Neural cell (in vitro differentiated cells): ENCODE results near the gene OAS3. TPM values are rescaled to one million over a fixed set of nuclear protein-coding genes. Genes with fewer than 3 reads are reported as not detected.

Experiments
- H2AFZ ChIP-seq: fragments of 200-600, 300-800 bp; sonication (generic), shearing (Covaris generic); 2 replicates; pipeline ENCODE4 v1.6.0; 2014; ENCODE audit warnings: low read depth, mild to moderate bottlenecking, antibody characterized with exemption, low read length, moderate library complexity
- H3F3A ChIP-seq: fragments of 200-600 bp; shearing (Covaris generic); 2 replicates; pipeline ENCODE4 v1.6.1; 2016; ENCODE audit warnings: mild to moderate bottlenecking, moderate library complexity, mixed read lengths, antibody characterized with exemption, low read length; ENCODE audit not compliant: insufficient read depth, poor library complexity, severe bottlenecking
- H3K27ac ChIP-seq: fragments of 200-600, 300-800 bp; sonication (generic), shearing (Covaris generic); 2 replicates; pipeline ENCODE4 v1.5.1; 2014; ENCODE audit warnings: mild to moderate bottlenecking, low read length, moderate library complexity
- H3K27me3 ChIP-seq: fragments of 300-800, 200-600 bp; sonication (generic), shearing (Covaris generic); 2 replicates; pipeline ENCODE4 v1.6.0; 2014; ENCODE audit warnings: mild to moderate bottlenecking, low read depth, low read length, moderate library complexity; ENCODE audit not compliant: insufficient read depth
- H3K36me3 ChIP-seq: fragments of 300-800, 200-600 bp; sonication (generic), shearing (Covaris generic); 2 replicates; pipeline ENCODE4 v1.5.1; 2014; ENCODE audit warnings: mild to moderate bottlenecking, antibody characterized with exemption, low read length, moderate library complexity; ENCODE audit not compliant: insufficient read depth
- H3K4me2 ChIP-seq: fragments of 300-800, 200-600 bp; sonication (generic), shearing (Covaris generic); 2 replicates; pipeline ENCODE4 v1.6.0; 2014; ENCODE audit warnings: mild to moderate bottlenecking, low read length
- H3K4me3 ChIP-seq: fragments of 300-800, 200-600 bp; sonication (generic), shearing (Covaris generic); 2 replicates; pipeline ENCODE4 v1.5.1; 2014; ENCODE audit warnings: mild to moderate bottlenecking, low read length, moderate library complexity
- H3K79me2 ChIP-seq: fragments of 200-600 bp; shearing (Covaris generic); replicated peaks from 2 replicates; pipeline ENCODE4 v1.6.0; 2014; ENCODE audit warnings: mild to moderate bottlenecking, low read length, moderate library complexity; ENCODE audit not compliant: insufficient read depth
- H3K9ac ChIP-seq: fragments of 300-800, 200-600 bp; sonication (generic), shearing (Covaris generic); 2 replicates; pipeline ENCODE4 v1.6.1; 2016; ENCODE audit warnings: mild to moderate bottlenecking, low read length, mixed read lengths
- H3K9me2 ChIP-seq: fragments of 200-600 bp; shearing (Covaris generic); 2 replicates; pipeline ENCODE4 v1.6.1; 2016; ENCODE audit warnings: mild to moderate bottlenecking, low read length, mixed read lengths; ENCODE audit not compliant: insufficient read depth
- H3K9me3 ChIP-seq: fragments of 200-600, 300-800 bp; sonication (generic), shearing (Covaris generic); 2 replicates; pipeline ENCODE4 v1.6.1; 2016; ENCODE audit warnings: mild to moderate bottlenecking, mixed run types, low read length, moderate library complexity, mixed read lengths
- H4K20me1 ChIP-seq: fragments of 200-600 bp; shearing (Covaris generic); 2 replicates; pipeline ENCODE4 v1.6.1; 2016; ENCODE audit warnings: mild to moderate bottlenecking, mixed run types; ENCODE audit not compliant: insufficient read depth
- EP300 ChIP-seq: fragments of 450-650 bp; conservative IDR thresholded peaks from 2 replicates; pipeline ENCODE4 v1.6.1; 2014; ENCODE audit warnings: antibody characterized with exemption, mild to moderate bottlenecking, moderate library complexity; ENCODE audit not compliant: poor library complexity, severe bottlenecking
- EZH2 ChIP-seq: fragments of 200-600, 300-800 bp; shearing (Covaris generic), sonication (generic); IDR thresholded peaks from 2 replicates; pipeline ENCODE4 v1.6.1; 2014; ENCODE audit warnings: antibody characterized with exemption, low read length, borderline replicate concordance, mild to moderate bottlenecking; ENCODE audit not compliant: insufficient read depth, poor library complexity, severe bottlenecking
- MXI1 ChIP-seq: fragments of 450-650 bp; conservative IDR thresholded peaks from 2 replicates; pipeline ENCODE4 v1.6.1; 2014; ENCODE audit warnings: antibody characterized with exemption, mild to moderate bottlenecking; ENCODE audit not compliant: poor library complexity, severe bottlenecking
- POLR2AphosphoS5 ChIP-seq: IDR thresholded peaks from 2 replicates; pipeline ENCODE4 v1.6.1; 2012
- RAD21 ChIP-seq: fragments of 450-650 bp; conservative IDR thresholded peaks from 2 replicates; pipeline ENCODE4 v1.6.1; 2014; ENCODE audit warnings: antibody characterized with exemption, mild to moderate bottlenecking, moderate library complexity
- SMC3 ChIP-seq: fragments of 450-650 bp; conservative IDR thresholded peaks from 2 replicates; pipeline ENCODE4 v1.6.1; 2014; ENCODE audit warnings: antibody characterized with exemption, mild to moderate bottlenecking, moderate library complexity; ENCODE audit not compliant: poor library complexity
- TAF1 ChIP-seq: IDR thresholded peaks from 2 replicates; pipeline ENCODE4 v1.6.1; 2012; ENCODE audit warnings: low read depth
- polyA plus RNA-seq: library from polyadenylated mRNA; depleted of rRNA; stranded (reverse); fragments of >200 nt; gene quantifications from 2 replicates; pipeline ENCODE4 v1.2.3, GENCODE V29; 2014
- TF ChIP-seq, protein P1 (sequence below): fragments of 450-650 bp; IDR thresholded peaks from 2 replicates; pipeline ENCODE4 v1.5.1; 2014; ENCODE audit warnings: antibody characterized with exemption, mild to moderate bottlenecking, moderate library complexity; ENCODE audit not compliant: poor library complexity, severe bottlenecking
- TF ChIP-seq, protein P2 (sequence below): IDR thresholded peaks from 2 replicates; pipeline ENCODE4 v1.6.1; 2012; ENCODE audit warnings: borderline replicate concordance

Gene OAS3
- polyA plus RNA-seq, 1 donor from 2014 or later: not detected

DNA sequence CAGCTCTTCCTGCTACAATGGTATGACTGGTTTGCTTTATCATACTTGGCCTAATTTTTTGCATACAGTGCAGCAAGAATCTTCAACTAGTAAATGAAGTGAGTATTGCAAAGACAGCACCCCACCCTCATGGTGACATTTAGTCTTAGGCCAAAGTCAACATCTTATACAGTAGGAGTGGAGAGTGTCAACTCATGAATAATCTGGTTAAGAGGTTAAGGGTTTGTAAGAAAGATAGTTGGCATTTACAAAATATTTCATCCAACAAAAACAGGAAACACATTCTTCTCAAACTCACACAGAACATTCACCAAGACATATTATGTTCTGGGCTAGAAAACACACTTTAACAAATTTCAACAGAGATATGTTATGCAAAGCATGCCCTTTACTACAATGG lies 33.7 kb upstream of the OAS3 start:
- Histone ChIP-seq H3K9me2 (no peaks in the 10 kb centered on the region), H3K79me2 (no peaks in the 10 kb centered on the region), H2AFZ (no peak overlapping the region), H4K20me1 (no peaks in the 10 kb centered on the region), H3F3A (no peaks in the 10 kb centered on the region), H3K9ac (no peak overlapping the region), H3K4me2 (no peak overlapping the region), H3K9me3 (no peaks in the 10 kb centered on the region), H3K36me3 (no peaks in the 10 kb centered on the region), H3K27ac (no peak overlapping the region), H3K27me3 (no peaks in the 10 kb centered on the region), H3K4me3 (no peak overlapping the region)
- no peak for TF ChIP-seq TAF1
- no peak for TF ChIP-seq EP300
- TF ChIP-seq, protein P1, sequence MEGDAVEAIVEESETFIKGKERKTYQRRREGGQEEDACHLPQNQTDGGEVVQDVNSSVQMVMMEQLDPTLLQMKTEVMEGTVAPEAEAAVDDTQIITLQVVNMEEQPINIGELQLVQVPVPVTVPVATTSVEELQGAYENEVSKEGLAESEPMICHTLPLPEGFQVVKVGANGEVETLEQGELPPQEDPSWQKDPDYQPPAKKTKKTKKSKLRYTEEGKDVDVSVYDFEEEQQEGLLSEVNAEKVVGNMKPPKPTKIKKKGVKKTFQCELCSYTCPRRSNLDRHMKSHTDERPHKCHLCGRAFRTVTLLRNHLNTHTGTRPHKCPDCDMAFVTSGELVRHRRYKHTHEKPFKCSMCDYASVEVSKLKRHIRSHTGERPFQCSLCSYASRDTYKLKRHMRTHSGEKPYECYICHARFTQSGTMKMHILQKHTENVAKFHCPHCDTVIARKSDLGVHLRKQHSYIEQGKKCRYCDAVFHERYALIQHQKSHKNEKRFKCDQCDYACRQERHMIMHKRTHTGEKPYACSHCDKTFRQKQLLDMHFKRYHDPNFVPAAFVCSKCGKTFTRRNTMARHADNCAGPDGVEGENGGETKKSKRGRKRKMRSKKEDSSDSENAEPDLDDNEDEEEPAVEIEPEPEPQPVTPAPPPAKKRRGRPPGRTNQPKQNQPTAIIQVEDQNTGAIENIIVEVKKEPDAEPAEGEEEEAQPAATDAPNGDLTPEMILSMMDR: no peak
- no peak for TF ChIP-seq MXI1
- TF ChIP-seq SMC3: no peak
- TF ChIP-seq POLR2AphosphoS5: no peak
- no peak for TF ChIP-seq EZH2
- TF ChIP-seq RAD21: no peak
- TF ChIP-seq, protein P2, sequence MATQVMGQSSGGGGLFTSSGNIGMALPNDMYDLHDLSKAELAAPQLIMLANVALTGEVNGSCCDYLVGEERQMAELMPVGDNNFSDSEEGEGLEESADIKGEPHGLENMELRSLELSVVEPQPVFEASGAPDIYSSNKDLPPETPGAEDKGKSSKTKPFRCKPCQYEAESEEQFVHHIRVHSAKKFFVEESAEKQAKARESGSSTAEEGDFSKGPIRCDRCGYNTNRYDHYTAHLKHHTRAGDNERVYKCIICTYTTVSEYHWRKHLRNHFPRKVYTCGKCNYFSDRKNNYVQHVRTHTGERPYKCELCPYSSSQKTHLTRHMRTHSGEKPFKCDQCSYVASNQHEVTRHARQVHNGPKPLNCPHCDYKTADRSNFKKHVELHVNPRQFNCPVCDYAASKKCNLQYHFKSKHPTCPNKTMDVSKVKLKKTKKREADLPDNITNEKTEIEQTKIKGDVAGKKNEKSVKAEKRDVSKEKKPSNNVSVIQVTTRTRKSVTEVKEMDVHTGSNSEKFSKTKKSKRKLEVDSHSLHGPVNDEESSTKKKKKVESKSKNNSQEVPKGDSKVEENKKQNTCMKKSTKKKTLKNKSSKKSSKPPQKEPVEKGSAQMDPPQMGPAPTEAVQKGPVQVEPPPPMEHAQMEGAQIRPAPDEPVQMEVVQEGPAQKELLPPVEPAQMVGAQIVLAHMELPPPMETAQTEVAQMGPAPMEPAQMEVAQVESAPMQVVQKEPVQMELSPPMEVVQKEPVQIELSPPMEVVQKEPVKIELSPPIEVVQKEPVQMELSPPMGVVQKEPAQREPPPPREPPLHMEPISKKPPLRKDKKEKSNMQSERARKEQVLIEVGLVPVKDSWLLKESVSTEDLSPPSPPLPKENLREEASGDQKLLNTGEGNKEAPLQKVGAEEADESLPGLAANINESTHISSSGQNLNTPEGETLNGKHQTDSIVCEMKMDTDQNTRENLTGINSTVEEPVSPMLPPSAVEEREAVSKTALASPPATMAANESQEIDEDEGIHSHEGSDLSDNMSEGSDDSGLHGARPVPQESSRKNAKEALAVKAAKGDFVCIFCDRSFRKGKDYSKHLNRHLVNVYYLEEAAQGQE: no peak

DNA sequence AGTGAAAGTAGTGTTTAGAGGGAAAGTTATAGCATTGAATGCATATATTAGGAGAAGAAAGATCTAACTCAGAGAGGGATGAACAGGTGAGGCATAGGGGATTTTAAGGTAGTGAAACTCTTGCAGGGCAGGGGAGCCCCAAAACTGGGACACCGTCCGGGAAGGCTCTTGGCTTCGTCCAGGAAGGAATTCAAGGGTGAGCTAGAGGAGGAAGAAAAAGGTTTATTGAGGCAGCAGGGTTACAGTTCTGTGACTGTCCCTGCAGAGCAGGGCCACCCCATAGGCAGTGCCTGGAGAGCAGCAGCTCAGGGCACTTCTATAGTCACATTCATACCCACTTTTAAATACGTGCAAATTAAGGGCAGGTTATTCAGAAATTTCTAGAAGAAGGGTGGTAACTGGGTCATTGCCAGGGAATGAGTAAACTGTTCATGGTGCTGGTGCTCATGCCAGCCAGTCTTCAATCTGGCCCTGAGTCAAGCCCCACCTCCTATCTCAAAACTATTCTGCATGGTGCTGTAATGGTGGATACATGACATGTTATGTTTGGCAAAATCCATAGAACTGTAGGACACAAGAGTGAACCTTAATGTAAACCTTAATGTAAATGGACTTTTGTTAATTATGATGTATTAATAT lies 32.7 kb upstream of the OAS3 start:
- H3K9me3 ChIP-seq: no peaks in the 10 kb centered on the region
- H3K79me2 ChIP-seq: no peaks in the 10 kb centered on the region
- H3K4me3 ChIP-seq: no peak overlapping the region
- TF ChIP-seq RAD21: no peak
- no peak for TF ChIP-seq SMC3
- TF ChIP-seq EZH2: no peak
- TF ChIP-seq, protein P1: no peak
- TF ChIP-seq, protein P2: no peak
- no peaks in the 10 kb centered on the region for H3K9me2 ChIP-seq
- H3K27me3 ChIP-seq: no peaks in the 10 kb centered on the region
- no peaks in the 10 kb centered on the region for H3F3A ChIP-seq
- no peak overlapping the region for H3K27ac ChIP-seq
- no peak overlapping the region for H3K4me2 ChIP-seq
- no peaks in the 10 kb centered on the region for H4K20me1 ChIP-seq
- H2AFZ ChIP-seq: no peak overlapping the region
- no peaks in the 10 kb centered on the region for H3K36me3 ChIP-seq
- no peak overlapping the region for H3K9ac ChIP-seq
